ENCODE results near the gene CRIM1.

GRCh38 chr2:36395866-36396265, 40.3 kb downstream of the CRIM1 start:
- TF ChIP-seq CTCF (IDR thresholded peaks at IDR 0.05 in 8 of 11, conservative IDR thresholded peaks at IDR 0.05 in 3 of 11) (no peak), POLR2A (IDR thresholded peaks at IDR 0.05) (no peak), POLR2AphosphoS5 (IDR thresholded peaks at IDR 0.05) (no peak)

All from spleen (tissue), 7 donors.